HuH-7.5 (cell line): ENCODE results near the gene FIGNL2.
"Not testable (repeated sequence)": the region's sequence is repeated elsewhere in the genome, so short reads cannot be mapped to it uniquely, and the experiment has no call there.

Source experiments
- DNase-seq: peaks from one replicate; pipeline ENCODE4 v3.0.0; 2011; ENCODE audit warnings: low spot score

FIGNL2 gene, protein sequence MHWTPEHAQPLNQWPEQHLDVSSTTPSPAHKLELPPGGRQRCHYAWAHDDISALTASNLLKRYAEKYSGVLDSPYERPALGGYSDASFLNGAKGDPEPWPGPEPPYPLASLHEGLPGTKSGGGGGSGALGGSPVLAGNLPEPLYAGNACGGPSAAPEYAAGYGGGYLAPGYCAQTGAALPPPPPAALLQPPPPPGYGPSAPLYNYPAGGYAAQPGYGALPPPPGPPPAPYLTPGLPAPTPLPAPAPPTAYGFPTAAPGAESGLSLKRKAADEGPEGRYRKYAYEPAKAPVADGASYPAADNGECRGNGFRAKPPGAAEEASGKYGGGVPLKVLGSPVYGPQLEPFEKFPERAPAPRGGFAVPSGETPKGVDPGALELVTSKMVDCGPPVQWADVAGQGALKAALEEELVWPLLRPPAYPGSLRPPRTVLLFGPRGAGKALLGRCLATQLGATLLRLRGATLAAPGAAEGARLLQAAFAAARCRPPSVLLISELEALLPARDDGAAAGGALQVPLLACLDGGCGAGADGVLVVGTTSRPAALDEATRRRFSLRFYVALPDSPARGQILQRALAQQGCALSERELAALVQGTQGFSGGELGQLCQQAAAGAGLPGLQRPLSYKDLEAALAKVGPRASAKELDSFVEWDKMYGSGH

DNA sequence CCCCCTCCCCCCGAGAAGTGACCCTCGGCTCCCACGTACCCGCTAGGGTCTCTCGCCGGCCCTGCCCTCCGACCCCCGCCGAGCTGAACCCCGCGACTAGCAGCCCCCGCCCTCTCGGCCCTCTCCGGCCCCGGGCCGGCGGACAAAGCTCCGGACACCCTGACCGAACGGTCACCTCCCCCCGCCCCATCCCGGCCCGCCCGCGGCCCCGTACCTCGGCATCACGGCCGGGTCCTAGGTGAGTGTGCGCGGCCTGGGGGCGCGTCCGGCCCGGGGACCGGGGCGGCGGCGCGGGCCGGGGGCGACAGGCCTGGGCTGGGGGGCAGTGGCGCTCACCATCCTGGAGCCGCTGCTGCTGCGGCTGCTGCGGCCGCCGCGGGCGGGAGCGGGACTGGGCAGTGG is at the start of gene FIGNL2:
TSS of gene FIGNL2 (minus strand) at position 393 of the 402 bp plus-strand sequence. CDS start 26,305 bp downstream, outside the sequence.
- no peak for DNase-seq

DNA sequence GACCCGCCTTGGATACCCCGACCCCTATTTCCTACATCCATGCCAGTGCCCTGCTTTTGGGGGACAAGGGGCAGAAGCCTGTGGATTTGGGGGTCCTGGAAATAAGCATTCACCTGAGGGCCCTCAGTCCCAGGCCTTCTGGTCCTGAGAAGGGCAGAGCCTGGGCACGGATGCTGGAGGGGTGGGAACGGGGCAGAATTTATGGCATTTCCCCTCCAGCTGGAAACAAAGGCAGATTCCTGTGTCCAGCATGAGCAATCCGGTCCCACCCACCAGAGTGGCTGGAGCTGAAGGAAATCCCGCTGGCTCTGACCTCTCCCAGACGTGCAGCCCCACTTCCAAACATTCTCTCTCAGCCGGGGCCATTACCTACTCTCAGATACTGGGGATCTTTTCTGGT is 48.7 kb upstream of the FIGNL2 start:
- no peak for DNase-seq

DNA sequence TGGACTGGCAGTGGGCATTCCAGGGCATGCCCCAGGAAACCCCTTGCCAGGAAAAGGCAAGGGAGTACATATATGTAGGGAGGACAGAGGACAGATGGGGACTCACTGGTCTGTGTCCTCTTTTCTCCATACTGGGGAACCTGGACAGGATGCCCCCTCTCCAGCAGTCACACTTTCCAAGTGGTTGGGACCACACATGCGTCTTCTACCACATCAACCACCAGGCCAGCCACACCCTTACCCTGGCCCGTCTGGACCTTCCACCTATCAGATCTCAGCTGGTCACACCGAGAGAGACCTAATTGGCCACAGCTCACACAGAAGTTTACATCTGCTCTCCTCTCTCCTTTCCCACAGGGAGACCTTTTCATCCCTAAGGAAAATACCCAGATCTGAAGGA is 47.7 kb upstream of the FIGNL2 start:
- DNase-seq: no peak

DNA sequence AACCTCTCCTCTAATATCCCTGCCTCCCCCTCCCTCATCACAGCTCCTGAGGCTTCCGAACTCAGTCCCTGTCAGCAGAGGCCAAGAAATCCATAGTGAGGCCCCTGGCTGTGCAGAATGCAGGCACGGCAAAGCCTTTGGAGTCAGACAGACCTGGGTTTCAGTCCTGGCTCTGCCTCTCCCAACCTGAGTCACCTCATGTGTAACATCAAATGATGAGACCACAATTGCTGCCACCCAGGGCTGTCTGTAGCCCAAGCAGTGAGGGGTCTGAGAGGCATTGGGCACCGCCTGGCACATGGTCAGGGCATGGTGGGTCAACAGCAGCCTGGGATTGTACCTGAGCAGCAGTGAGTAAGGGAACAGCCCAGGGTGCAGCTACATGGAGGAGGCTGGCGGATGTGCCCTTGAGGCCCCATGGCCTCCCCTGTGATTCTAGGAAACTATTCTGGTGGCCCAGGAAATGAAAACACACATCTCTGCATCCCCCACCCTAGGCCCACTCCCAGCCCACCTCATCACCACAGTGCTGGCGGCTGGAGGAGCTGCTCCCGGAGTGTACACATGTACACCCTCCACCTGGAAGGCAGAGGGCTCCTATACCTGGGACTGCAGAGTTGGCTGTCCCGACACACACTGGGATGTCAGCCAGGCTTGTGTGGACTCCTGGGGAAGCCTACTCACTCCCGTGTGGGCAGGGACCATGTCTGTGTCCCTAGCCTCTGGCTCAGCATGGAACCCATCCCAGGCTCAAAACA is 47.0 kb upstream of the FIGNL2 start:
- no peak for DNase-seq

DNA sequence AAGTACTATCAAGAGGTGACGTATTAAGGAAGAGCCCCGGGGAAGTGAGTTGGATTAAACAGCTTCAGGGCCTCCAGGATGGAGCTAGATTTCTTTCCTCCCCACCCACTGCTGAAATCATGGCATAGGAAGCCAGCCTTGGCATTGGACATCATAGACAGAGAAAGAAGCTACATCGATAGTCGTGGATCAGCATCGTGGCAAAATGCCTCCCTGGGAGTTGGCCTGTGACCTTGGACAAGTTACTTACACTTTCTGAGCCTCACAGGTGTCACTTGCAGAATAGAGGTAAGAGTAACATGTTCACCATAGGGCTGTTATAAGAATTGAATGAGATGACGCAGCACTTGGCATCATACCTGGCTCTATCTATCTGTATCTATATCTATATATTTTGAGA is 45.3 kb upstream of the FIGNL2 start:
- DNase-seq: no peak

DNA sequence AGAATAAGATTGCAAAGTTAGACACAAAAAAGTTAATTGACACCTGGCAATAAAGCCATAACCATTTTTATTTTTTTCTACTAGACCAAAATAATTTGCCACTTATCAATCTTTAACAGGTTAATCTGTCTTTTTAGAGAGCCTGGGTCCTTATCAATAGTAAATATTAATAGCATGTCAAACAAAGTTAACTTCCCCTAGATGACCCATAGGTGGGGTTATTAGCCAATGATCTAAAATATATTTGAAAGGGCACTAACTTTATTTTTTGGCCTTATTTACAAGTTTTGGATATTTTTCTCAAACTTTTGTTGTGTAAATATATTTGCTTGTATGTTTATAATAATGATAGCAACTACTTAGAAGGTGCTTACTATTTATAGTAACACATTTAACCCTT is 43.3 kb upstream of the FIGNL2 start:
- DNase-seq: no peak

DNA sequence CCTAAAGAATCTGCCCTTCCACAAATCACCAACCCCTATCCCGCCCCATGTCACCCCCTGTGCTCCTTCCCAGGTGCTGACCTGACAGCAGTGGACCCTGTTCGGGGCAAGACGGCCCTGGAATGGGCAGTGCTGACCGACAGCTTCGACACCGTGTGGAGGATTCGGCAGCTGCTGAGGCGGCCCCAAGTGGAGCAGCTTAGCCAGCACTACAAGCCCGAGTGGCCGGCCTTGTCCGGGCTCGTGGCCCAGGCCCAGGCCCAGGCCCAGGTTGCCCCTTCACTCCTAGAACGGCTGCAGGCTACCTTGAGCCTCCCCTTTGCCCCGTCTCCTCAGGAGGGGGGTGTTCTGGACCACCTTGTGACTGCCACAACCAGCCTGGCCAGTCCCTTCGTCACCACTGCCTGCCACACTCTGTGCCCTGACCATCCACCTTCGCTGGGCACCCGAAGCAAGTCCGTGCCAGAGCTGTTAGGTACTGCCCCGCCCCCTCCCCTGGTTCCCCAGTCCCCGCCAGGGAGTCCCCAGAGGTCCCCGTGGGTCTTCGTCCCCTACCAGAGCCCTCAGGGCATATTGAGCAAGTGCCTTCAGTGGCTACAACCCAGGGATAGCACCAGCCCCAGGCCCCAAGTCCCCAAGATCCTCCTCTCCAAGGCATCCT is 42.1 kb upstream of the FIGNL2 start:
- no peak for DNase-seq

DNA sequence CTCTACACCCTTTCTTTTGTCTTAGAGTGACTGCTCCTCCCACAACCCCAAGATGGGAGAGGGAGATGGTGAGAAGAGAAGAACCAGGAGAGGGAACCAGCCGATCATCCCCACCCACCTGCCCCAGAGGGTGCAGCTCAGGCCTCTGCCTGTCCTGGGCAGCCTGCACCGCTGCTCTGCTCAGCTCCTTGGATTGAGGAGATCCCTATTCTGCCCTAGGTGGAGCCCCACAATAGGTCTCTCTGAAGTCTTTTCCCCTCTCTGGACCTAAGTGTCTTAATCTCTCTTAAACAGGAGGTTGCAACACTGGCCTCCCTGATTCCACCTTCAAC is 41.6 kb upstream of the FIGNL2 start:
- DNase-seq: no peak

DNA sequence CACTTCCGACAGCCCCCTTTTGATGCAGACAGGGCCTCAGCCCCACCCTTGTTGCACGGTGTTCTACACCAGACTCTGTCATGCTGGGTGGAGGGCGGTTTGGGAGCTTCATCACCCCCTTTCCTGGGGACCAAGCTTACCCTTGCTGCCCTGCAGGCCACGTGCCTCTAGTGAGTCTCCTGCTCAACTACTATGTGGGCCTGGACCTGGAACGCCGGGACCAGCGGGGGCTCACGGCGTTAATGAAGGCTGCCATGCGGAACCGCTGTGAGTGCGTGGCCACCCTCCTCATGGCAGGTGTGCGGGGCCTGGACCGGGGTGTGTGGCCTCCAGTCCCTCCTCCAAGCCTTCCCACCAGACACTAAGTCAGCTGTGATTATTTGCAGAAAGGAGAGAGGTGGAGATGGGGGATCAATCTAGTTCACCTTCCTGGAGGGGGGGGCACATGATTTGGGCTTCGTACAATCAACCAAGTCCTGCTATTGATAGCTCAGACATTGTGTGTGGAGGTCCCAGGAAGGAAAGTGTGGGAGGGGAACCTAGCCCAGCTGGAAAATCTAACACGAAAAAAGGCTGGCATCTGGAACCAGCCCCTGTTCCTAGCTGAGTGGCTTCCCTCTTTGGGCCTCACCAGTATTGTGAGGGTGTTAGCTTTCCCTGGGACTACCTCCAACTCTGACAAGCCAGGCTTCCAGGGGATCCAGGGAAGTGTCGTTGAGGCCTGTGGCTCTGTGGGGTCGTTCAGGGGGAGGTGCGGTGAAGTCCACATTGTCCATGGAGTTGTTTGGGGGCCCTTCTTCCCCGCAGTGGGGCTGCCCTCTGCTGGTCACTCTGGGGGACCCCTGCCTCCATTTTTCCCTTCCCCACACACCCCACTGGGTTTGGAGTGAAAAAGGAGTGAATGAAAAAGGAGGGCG is 41.0 kb upstream of the FIGNL2 start:
- no peak for DNase-seq

DNA sequence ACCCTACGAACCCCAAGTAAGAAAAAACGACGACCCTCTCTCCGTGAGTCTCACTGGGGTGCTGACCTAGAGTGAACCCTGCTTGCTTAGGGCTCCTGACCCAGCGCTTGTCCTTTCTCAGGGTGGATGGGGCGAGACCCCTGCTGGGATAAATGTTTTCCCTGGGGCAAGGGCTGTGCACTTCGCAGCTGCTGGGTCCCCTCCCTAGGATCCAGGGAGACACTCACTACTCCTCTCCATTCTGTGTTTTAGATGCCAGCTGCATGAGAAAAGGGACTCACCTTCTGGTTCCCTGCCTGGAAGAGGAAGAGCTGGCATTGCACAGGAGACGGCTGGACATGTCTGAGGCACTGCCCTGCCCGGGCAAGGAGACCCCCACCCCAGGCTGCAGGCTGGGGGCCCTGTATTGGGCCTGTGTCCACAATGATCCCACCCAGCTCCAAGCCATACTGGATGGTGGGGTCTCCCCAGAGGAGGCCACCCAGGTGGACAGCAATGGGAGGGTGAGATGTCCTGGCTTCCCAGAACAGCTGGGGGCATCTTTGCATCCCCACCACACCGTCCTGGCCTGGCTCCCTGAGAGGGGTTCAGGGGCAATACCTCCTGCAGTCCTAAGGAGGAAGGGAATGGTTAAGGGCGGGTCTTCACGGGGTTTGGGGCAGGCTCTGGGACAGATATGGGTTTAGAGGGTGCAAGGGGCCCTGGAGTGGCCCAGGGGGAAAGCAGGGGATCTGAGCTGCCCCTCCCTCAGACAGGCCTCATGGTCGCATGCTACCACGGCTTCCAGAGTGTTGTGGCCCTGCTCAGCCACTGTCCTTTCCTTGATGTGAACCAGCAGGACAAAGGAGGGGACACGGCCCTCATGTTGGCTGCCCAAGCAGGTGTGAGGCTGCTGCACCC is 40.0 kb upstream of the FIGNL2 start:
- no peak for DNase-seq

DNA sequence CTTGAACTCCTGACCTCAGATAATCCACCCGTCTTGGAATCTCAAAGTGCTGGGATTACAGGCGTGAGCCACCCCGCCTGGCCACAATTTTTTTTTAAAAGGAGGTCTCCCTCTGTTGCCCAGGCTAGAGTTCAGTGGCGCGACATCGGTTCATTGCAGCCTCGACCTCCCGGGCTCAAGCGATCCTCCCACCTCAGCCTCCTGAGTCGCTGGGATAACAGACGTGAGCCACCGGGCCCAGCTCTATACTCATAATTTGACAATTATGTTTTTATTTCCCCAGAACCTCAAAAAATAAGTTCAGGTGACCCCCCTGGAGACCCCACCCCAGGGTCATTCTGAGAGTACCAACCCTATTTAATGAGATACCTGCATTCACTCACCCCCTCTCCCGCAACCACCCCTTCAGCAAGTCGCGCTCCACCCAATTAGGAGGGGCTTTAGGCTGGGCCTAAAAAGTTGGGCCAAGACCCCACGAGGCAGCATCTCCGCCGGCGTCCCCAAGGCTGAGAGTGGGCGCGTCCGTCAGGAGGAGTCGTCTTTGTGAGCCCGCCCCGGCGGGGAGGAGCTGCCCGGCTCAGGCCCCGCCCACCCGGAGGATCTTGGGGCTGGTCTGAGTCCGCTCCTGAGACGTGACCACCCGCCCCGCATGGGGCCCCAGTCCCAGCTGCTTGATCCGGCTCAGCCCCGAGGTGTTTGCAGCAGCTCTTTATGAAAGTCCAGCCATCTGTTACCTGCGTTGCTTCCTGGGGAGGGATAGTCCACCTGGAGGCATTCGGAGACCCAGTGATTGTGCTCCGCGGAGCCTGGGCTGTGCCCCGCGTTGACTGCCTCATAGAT is 39.2 kb upstream of the FIGNL2 start, which contains the start of gene ANKRD33:
TSS of gene ANKRD33 (plus strand) at position 628 of the 840 bp plus-strand sequence. CDS start at position 712, 84 bp downstream.
- DNase-seq: no peak

DNA sequence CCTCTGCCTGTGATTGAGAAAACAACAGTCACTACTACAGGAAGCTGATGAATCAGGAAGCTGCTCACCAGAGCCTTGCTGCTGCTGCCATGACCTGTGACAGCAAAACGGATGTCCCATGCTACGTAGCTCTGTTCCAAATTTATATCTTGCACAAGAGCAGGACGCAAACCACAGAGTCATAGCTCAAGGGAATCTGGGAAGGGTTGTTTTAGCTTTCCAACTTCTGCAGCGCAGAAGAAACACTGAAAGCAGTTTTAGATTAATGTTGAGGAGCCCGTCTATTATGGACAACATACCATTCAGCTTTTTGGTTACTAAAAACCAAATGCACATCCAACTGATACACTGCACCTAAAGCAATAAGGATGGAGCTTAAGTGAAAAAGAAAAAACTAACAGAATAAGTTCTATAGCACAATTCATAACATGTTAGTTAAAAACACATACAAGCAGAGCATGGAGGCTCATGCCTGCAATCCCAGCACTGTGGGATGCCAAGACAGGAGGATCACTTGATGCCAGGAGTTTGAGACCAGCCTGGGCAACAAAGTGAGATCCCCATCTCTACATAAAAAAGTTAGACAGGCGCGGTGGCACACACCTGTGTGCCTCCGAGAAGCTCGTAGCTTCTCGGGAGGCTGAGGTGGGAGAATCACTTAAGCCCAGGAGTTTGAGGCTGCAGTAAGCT is 37.6 kb upstream of the FIGNL2 start:
- no peak for DNase-seq

DNA sequence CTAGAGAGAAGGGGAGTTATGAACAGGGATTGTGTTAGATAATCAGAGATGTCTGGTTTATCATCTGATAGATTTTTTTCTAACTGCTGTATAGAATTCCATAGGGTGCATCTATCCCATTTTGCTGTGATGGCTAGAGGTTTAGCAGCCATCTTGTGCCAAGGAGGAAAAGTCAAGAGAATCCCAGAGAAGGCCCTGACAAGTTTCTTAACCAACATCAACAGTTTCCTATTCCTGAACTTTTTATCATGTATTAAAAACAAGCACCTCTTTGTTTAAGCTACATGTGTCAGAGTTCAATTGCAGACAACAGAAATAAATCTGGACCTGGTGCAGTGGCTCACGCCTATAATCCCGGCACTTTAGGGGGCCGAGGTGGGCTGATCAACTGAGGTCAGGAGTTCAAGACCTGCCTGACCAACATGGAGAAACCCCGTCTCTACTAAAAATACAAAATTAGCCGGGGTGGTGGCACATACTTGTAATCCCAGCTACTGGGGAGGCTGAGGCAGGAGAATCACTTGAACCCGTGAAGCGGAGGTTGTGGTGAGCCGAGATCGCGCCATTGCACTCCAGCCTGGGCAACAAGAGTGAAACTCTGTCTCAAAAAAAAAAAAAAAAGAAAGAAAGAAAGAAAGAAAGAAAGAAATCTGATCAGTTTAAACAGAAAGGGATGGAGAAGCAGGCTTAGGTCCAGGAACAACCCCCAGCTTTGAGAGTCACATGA is 36.9 kb upstream of the FIGNL2 start:
- not testable (repeated sequence) for DNase-seq

DNA sequence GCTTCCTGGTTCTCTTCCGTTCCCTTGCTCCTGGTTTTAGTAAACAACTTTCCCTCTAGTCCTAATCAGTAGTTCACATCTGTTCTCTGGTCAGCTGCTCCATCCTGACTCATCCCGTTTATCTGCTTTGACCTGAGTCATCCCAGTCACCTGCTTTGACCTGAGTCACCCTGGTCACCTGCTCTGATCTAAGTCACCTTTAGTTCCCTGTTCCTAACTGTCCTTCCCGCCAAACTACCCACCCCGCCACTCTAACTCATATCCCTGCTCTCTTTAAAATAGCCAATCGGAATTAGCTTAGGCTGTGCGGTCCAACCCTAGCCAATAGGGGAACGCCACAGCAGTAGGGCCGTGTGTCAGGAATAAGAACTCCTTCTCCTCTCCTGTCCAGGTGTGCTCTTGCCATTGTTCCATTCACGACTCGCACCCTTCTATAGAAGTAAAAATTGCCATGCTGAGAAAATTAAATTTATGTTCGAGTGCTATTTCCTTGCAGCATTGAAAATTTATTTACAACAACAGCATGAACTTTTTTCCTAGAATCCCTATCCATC is 36.2 kb upstream of the FIGNL2 start:
- DNase-seq: no peak

DNA sequence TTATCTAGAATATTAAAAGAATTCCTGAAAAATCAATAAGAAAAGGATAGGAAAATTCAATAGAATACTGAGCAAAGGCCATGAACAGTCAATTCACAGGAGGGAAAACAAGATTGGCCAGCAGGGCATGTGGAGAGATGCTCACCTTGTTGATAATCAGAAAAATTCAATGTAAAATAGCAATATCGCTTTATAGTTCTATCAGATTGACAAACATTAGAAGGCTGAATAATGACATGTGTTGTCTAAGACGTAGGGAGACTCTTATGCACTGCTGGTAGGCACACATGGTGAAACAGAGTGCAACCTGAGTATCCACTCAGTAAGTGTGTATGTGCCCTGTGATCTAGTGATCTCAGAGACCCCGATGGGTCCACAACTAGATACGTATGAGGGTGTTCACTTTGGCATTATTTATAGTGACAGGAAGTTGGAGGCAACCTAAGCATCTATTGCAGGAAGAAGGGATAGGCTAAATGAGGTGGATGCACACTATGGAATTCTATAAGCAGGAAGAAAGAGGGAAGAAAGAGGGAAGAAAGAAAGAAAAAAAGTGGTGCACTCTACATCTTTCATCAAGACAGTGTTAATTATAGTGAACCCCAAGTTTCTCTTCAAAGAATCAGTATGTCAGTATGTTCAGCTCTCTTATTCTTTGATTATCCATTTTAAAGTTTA is 35.6 kb upstream of the FIGNL2 start:
- no peak for DNase-seq

DNA sequence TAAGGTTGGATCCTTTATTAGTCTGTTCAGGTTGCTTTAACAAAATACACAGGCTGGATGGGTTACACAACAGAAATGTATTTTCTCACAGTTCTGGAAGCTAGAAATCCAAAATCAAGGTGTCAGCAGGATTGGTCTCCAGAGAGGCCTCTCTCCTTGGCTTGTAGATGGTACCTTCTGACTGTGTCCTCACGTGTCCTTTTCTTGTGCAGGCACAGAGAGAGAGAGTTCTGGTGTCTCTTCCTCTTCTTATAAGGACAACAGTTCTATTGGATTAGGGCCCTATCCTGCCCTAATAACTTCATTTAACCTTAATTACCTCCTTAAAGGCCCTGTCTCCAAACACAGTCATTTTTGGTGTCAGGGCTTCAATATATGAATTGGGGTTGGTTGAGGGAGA is 34.8 kb upstream of the FIGNL2 start:
- DNase-seq: no peak

DNA sequence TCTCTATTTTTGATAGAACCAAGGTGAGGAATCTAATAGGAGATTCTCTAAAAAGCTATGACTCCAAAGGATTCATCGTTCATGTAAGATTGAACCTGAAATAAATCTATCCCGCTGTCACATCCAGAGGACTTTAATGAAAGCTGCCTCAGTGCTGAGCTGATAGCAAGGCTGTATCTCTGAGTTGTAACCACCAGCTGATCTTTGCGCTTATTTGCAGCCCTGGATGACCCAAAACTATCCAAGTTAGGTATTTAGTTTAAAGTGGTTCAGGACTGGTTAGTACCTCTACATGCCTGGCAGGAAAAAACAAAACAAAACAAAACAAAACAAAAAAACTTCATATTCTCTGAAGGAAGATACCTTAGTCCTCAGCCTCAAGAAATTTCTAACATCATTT is 30.6 kb upstream of the FIGNL2 start:
- no peak for DNase-seq
